Mesangial cell (primary cell): ENCODE measurements around the gene ZFYVE1. TPM values are rescaled to one million over a fixed set of nuclear protein-coding genes. Genes with fewer than 3 reads are reported as not detected.

ENCODE experiments used
- total RNA-seq: library from RNA; depleted of rRNA; stranded (reverse); fragments of >200 nt; gene quantifications from 2 replicates; pipeline ENCODE4 v1.2.3, GENCODE V29; 2015

The ZFYVE1 gene
- 7.7 and 19.4 TPM in 2 replicates for total RNA-seq

DNA sequence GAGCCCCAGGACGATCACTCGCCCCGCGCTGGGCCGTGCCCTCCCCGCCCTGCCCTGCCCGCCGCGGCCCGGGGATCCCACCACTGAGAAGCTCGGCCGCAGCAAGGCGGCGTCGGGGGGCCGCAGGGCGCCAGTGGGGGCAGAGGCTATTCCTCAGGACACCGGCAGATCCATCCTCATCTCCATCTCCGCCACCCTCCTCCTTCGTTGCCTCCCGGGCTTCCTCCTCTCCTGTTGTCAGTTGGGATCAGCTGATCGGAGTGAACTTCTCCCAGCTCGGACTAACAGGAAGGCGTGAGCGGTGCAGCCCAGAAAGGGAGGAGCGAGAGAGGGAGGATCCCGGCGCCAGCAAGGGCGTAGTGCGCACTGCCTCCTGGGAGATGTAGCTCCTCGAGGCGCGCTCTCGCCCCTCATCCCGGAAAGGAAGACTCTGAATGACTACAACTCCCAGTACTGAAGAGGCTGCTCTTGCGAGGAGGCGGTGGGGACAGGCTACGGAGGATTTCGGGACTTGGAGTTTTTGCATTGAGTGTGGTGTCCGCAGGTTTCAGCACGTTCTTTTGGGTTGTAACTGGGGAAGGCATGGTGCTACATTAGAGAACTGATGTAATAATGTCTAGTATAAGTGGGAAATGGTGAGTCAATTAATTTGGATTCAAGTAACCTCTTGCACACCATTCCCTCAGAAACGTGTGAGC lies at the start of gene ZFYVE1:
ZFYVE1 (minus strand) TSS at position 262 of the 698 bp plus-strand sequence. CDS start 2,598 bp downstream, outside the sequence.

GRCh38 chr14:73058224-73058921 lies 31.5 kb upstream of the ZFYVE1 start, which contains the start of gene RBM25:
Gene RBM25 (plus strand): TSS chr14:73058534. CDS start chr14:73071642, 13,108 bp downstream.

GRCh38 chr14:72926292-72927028 lies 100.4 kb downstream of the ZFYVE1 start, which contains the start of gene DCAF4:
Gene DCAF4 (plus strand): TSS chr14:72926464. CDS start chr14:72937979, 11,515 bp downstream.

Other genes with a start within 250 kb of the ZFYVE1 start
- 0.25 and 2.0 TPM in 2 replicates for gene DPF3, start 133.0 kb downstream of the ZFYVE1 start, total RNA-seq
- gene DCAF4, start 100.6 kb downstream of the ZFYVE1 start, total RNA-seq, result 13.7 and 20.3 TPM in 2 replicates
- 9.4 and 17.8 TPM in 2 replicates for gene RBM25, start 31.4 kb upstream of the ZFYVE1 start, total RNA-seq
- 27.4 and 42.5 TPM in 2 replicates for gene PSEN1, start 109.4 kb upstream of the ZFYVE1 start, total RNA-seq
- 10.9 and 106 TPM in 2 replicates for gene PAPLN, start 210.4 kb upstream of the ZFYVE1 start, total RNA-seq